HG03097 (cell line): Measurements from ENCODE around the gene ACMSD.
"Not testable (repeated sequence)": the region's sequence is repeated elsewhere in the genome, so short reads cannot be mapped to it uniquely, and the experiment has no call there.

Source experiments
- ATAC-seq: cut with Tn5 transposase; IDR thresholded peaks from one replicate; pipeline ENCODE4 v1.9.1; 2021; ENCODE audit not compliant: unreplicated experiment, low FRiP score

ACMSD gene

GRCh38 chr2:134846213-134846612 is 7.8 kb downstream of the ACMSD start:
- no peak for ATAC-seq

- ATAC-seq, result not testable (repeated sequence)
Measured at GRCh38 chr2:134847582-134847981, 9.2 kb downstream of the ACMSD start.

- ATAC-seq, result no peak
Measured at GRCh38 chr2:134852518-134852917, 14.1 kb downstream of the ACMSD start.

GRCh38 chr2:134855709-134856108 is 17.3 kb downstream of the ACMSD start:
- ATAC-seq, result no peak

GRCh38 chr2:134858245-134858644 is 19.8 kb downstream of the ACMSD start:
- ATAC-seq, result no peak

GRCh38 chr2:134861173-134861572 is 22.8 kb downstream of the ACMSD start:
- no peak for ATAC-seq

- no peak for ATAC-seq
Measured at GRCh38 chr2:134862069-134862468, 23.7 kb downstream of the ACMSD start.

GRCh38 chr2:134862674-134863073 is 24.3 kb downstream of the ACMSD start:
- no peak for ATAC-seq

- ATAC-seq, result no peak
Measured at GRCh38 chr2:134863446-134863845, 25.0 kb downstream of the ACMSD start.

GRCh38 chr2:134865067-134865787 is 26.8 kb downstream of the ACMSD start:
- no peak for ATAC-seq

- no peak for ATAC-seq
Measured at GRCh38 chr2:134866498-134867099, 28.2 kb downstream of the ACMSD start.

- ATAC-seq, result no peak
Measured at GRCh38 chr2:134869946-134870736, 31.7 kb downstream of the ACMSD start.

- no peak for ATAC-seq
Measured at GRCh38 chr2:134873152-134873551, 34.7 kb downstream of the ACMSD start.

- ATAC-seq, result no peak
Measured at GRCh38 chr2:134875309-134875708, 36.9 kb downstream of the ACMSD start.

GRCh38 chr2:134882773-134883172 is 44.4 kb downstream of the ACMSD start:
- no peak for ATAC-seq

GRCh38 chr2:134883552-134884293 is 45.3 kb downstream of the ACMSD start:
- no peak for ATAC-seq

GRCh38 chr2:134884435-134884834 is 46.0 kb downstream of the ACMSD start:
- ATAC-seq, result no peak

- no peak for ATAC-seq
Measured at GRCh38 chr2:134892282-134893035, 54.0 kb downstream of the ACMSD start.

- no peak for ATAC-seq
Measured at GRCh38 chr2:134897932-134898331, 59.5 kb downstream of the ACMSD start.

- no peak for ATAC-seq
Measured at GRCh38 chr2:134899204-134899603, 60.8 kb downstream of the ACMSD start.
